Body of pancreas (tissue), 4 donors: ENCODE measurements around the gene STEAP1. TPM values are rescaled to one million over a fixed set of nuclear protein-coding genes. Genes with fewer than 3 reads are reported as not detected.
"Not testable (repeated sequence)": the region's sequence is repeated elsewhere in the genome, so short reads cannot be mapped to it uniquely, and the experiment has no call there.

Experiments used
- ATAC-seq: fragments of 150-250 bp; one replicate; pipeline ENCODE4 v1.9.1; 2016
- DNase-seq, 4 donors: peaks; one replicate each; pipeline ENCODE4 v3.0.0-alpha.2; 2019
- H3K27ac ChIP-seq, 4 donors: fragments of 200-600 bp; sonication (generic); 1 replicate in 3 of 4; 2 replicates in 1 of 4; pipeline versions ENCODE4 v1.5.1 to v1.6.1; 2016 to 2019; ENCODE audit warnings: mild to moderate bottlenecking in 1 of 4, mixed read lengths in 1 of 4, moderate library complexity in 1 of 4
- H3K27me3 ChIP-seq, 2 donors: fragments of 200-600 bp; sonication (generic); one replicate each; pipeline ENCODE4 v1.6.0; 2016; ENCODE audit warnings: mild to moderate bottlenecking in 1 of 2
- H3K36me3 ChIP-seq, 2 donors: fragments of 200-600 bp; sonication (generic); replicated peaks in 1 of 2; 2 replicates each; pipeline ENCODE4 v1.5.1; 2016; ENCODE audit warnings: low read depth in 2 of 2; ENCODE audit not compliant: insufficient read depth in 1 of 2
- H3K4me1 ChIP-seq: fragments of 200-600 bp; sonication (generic); one replicate; pipeline ENCODE4 v1.6.0; 2016
- H3K4me3 ChIP-seq, 2 donors: fragments of 200-600 bp; sonication (generic); 1 replicate in 1 of 2; 2 replicates in 1 of 2; pipeline ENCODE4 v1.5.1; 2016 to 2019
- H3K9me3 ChIP-seq, 3 donors: fragments of 200-600 bp; sonication (generic); 1 replicate in 2 of 3; 2 replicates in 1 of 3; pipeline ENCODE4 v1.5.1; 2016
- CTCF ChIP-seq, 7 experiments: fragments of 450-650 bp in 4 of 7; fragments of 200-600 bp in 3 of 7; sonication (generic) in 3 of 7; IDR thresholded peaks; one replicate each; pipeline ENCODE4 v1.5.1; 2016 to 2019; ENCODE audit warnings: antibody characterized with exemption in 7 of 7
- POLR2A ChIP-seq, 3 donors: fragments of 450-650 bp; IDR thresholded peaks; one replicate each; pipeline ENCODE4 v1.6.1; 2016; ENCODE audit warnings: antibody characterized with exemption in 3 of 3, mild to moderate bottlenecking in 2 of 3
- WGBS, 2 donors: methylation state at CpG; one replicate each; pipeline ENCODE4 v1.1.5; 2017; 5-methylcytosine and 5-hydroxymethylcytosine counted together
- intact Hi-C: fragments of 100-400 bp; cut with DNase I; formaldehyde crosslinking; loops from one replicate; pipeline ENCODE4 v1.15.1; 2023
- total RNA-seq, 2 donors: library from RNA; depleted of rRNA; stranded (reverse); fragments of >200 nt; gene quantifications; one replicate each; pipeline ENCODE4 v1.1.0, GENCODE V29; 2016

Gene STEAP1
- total RNA-seq: 10 to 100 TPM in 1 of 2 donors, 1 to 10 TPM in 1; 3.0 to 12.7 TPM

DNA sequence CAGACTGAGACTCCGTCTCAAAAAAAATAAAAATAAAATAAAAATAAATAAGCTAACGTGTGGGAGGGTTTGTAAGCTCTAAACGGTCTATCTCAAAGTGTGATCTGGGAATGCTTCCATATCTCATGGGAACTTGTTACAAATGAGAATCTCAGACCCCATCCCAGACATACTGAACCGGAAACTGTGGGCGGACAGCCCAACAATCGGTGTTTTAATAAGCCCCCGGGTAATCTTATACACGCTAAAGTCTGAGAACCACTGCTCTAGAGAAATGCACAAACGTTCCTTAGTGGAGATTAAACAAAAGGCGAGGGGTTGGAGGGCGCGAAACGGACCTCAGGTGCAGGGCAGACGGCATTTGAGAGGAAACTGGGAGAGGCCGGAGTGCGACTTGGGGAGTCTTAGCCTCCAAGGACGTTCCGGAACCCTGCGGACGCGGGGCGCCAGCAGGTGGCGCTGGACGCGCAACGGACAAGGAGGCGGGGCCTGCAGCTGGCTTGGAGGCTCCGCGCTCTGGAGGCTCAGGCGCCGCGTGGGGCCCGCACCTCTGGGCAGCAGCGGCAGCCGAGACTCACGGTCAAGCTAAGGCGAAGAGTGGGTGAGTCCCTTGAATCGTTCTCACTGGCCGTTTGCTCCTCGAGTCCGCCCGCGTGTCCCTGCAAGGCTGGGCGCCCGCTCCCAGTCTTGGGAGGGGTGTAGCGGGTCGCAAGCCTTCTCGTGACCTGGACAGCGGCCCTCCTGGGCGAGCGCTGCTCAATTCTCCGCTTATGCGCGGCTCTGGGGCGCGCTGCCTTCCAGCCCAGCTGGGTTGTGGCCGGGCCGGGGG, at the start of gene STEAP1:
STEAP1 (plus strand) TSS at position 527 of the 829 bp plus-strand sequence. CDS start 5,320 bp downstream, outside the sequence.
- H3K27ac ChIP-seq: peak within 1 kb of the TSS; percentile 54 to 74 (median 63)
- H3K4me1 ChIP-seq, intact Hi-C loops, H3K27me3 ChIP-seq, H3K36me3 ChIP-seq, H3K9me3 ChIP-seq: not testable (repeated sequence)
- H3K4me3 ChIP-seq: peak within 1 kb of the TSS in 1 of 2 donors; percentile 60
- WGBS, 2 donors: 5 to 19% methylated on average over 14 to 58 of the region's 58 CpGs
- DNase-seq: peak; percentile 89 to 95 (median 92)
- peak; percentile 97 for ATAC-seq
- TF ChIP-seq POLR2A (IDR thresholded peaks at IDR 0.05): peak in 2 of 3 donors; percentile 22 to 41
- peak; percentile 78 to 96 (median 87) for TF ChIP-seq CTCF (IDR thresholded peaks at IDR 0.05)

DNA sequence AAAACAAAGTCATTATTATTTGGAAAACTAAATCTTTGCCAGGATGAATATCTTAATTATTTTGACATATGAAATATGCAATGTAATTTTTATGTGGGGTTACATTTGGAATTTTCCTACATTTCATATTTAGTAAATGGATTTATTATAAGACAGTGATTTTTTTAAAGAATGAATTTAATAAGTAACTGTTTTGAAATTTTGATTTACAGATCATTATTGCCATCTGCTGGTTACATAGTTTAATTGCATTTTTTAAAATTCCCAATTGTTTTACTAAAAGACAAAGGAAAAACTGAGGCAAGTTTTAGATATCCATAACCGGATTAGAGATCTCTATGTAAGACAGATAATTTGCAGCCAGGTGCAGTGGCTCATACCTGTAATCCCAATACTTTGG, 39.3 kb upstream of the STEAP1 start:
- peak in 4 of 7 experiments; percentile 16 to 31 (median 20) for TF ChIP-seq CTCF (IDR thresholded peaks at IDR 0.05)
- H3K9me3 ChIP-seq, ATAC-seq, intact Hi-C loops, H3K36me3 ChIP-seq, DNase-seq, H3K4me3 ChIP-seq, H3K27me3 ChIP-seq, H3K4me1 ChIP-seq, H3K27ac ChIP-seq: not testable (repeated sequence)
- 0 to 13% methylated on average over 1 of the region's 1 CpG for WGBS, 2 donors

- H3K9me3 ChIP-seq, H3K36me3 ChIP-seq, H3K27me3 ChIP-seq, H3K27ac ChIP-seq, intact Hi-C loops: not testable (repeated sequence)
- WGBS, 2 donors: 1% methylated on average over 44 to 48 of the region's 48 CpGs
- peak overlapping the region in 1 of 2 donors; percentile 20 for H3K4me3 ChIP-seq
- peak; percentile 52 for ATAC-seq
- H3K4me1 ChIP-seq: peaks cover 10% of the 10 kb centered on the region
- DNase-seq: peak in 3 of 4 donors; percentile 5 to 46 (median 12)
Measured at GRCh38 chr7:90118551-90119177, 35.6 kb upstream of the STEAP1 start.

DNA sequence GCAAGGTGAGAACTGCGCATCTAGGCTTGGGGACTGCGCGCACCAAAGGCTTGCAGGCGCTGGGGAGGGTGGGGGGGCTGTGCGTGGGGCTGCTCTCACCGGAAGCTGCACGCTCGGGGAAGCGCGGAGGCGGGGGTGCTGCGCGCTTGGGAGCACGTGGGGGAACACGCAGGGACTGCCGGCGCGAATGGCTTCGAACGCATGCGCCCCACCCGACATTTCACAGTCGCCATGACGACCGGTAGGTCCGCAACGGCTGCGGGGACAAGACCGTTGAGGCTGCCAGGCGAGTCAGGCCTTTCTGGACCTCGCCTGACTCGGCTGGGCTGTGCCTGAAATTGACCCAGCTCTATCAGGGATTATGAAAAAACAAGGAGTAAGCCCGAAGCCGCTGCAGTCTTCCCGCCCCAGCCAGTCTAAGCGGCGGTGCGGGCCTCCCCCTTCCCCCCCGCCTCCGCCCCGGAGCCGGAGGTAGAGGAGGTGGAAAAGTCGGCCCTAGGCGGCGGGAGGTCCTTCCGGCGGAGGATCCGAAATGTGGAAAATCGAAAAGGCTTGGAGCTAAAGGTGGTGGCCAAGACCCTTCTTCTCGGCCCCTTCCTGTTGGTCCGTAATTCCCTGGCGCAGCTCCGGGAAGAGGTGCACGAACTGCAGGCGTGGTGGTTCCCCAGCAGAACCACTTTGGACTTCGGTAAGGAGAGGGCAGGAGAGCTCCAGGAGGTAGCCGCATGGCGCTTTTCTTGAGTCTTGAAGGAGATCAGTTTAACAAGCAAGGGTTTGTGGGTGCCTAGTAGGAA, 34.9 kb upstream of the STEAP1 start:
- no peaks in the 10 kb centered on the region for H3K36me3 ChIP-seq
- peak overlapping the region; percentile 1 to 33 for H3K4me3 ChIP-seq
- intact Hi-C loops: no loop called here
- DNase-seq: peak; percentile 41 to 71 (median 49)
- 1% methylated on average over 27 to 58 of the region's 58 CpGs for WGBS, 2 donors
- no peaks in the 10 kb centered on the region for H3K27me3 ChIP-seq
- TF ChIP-seq CTCF (IDR thresholded peaks at IDR 0.05): no peak
- no peak for TF ChIP-seq POLR2A (IDR thresholded peaks at IDR 0.05)
- peak; percentile 81 for ATAC-seq
- no peak overlapping the region for H3K27ac ChIP-seq
- no peaks in the 10 kb centered on the region for H3K9me3 ChIP-seq
- H3K4me1 ChIP-seq: peaks cover 10% of the 10 kb centered on the region

- H3K36me3 ChIP-seq, intact Hi-C loops, ATAC-seq, H3K4me3 ChIP-seq, H3K27me3 ChIP-seq, DNase-seq, H3K9me3 ChIP-seq, H3K27ac ChIP-seq: not testable (repeated sequence)
- WGBS, 2 donors: 36 to 54% methylated on average over 4 of the region's 4 CpGs
- peaks cover 10% of the 10 kb centered on the region for H3K4me1 ChIP-seq
Measured at GRCh38 chr7:90120205-90120604, 34.1 kb upstream of the STEAP1 start.

- not testable (repeated sequence) for ATAC-seq, H3K27me3 ChIP-seq
Measured at GRCh38 chr7:90131746-90132145, 22.5 kb upstream of the STEAP1 start.

GRCh38 chr7:90147079-90147960, 6.9 kb upstream of the STEAP1 start:
- ATAC-seq, intact Hi-C loops, H3K27ac ChIP-seq, H3K36me3 ChIP-seq, H3K27me3 ChIP-seq, H3K4me3 ChIP-seq, H3K9me3 ChIP-seq, DNase-seq, H3K4me1 ChIP-seq: not testable (repeated sequence)
- WGBS, 2 donors: 74 to 75% methylated on average over 12 to 13 of the region's 14 CpGs

More at GRCh38 chr7:90131746-90132145, 22.5 kb upstream of the STEAP1 start:
- H3K9me3 ChIP-seq, DNase-seq, H3K36me3 ChIP-seq, H3K27ac ChIP-seq, intact Hi-C loops, H3K4me3 ChIP-seq, H3K4me1 ChIP-seq: not testable (repeated sequence)
- WGBS, 2 donors: 81 to 82% methylated on average over 8 of the region's 8 CpGs
